GM08714 (cell line): ENCODE measurements around the gene ERG.

Source experiments
- H3K4me3 ChIP-seq: fragments of 200-500 bp; sonication (Bioruptor generic); 2 replicates; pipeline ENCODE4 v1.5.1; 2014; ENCODE audit warnings: mild to moderate bottlenecking, low read length, inconsistent platforms
- ZNF274 ChIP-seq: IDR thresholded peaks from 2 replicates; pipeline ENCODE4 v1.6.1; 2012; ENCODE audit warnings: mild to moderate bottlenecking, low read depth, low read length

The ERG gene

GRCh38 chr21:38361324-38361723 lies 137.0 kb downstream of the ERG start:
- TF ChIP-seq ZNF274 = no peak
- H3K4me3 ChIP-seq = no peak overlapping the region

- TF ChIP-seq ZNF274 = no peak
- H3K4me3 ChIP-seq = no peak overlapping the region
Measured at GRCh38 chr21:38359835-38360234, 138.4 kb downstream of the ERG start.

- no peak overlapping the region for H3K4me3 ChIP-seq
- no peak for TF ChIP-seq ZNF274
Measured at GRCh38 chr21:38359090-38359489, 139.2 kb downstream of the ERG start.

- TF ChIP-seq ZNF274 = no peak
- H3K4me3 ChIP-seq = no peak overlapping the region
Measured at GRCh38 chr21:38358666-38359065, 139.6 kb downstream of the ERG start.

DNA sequence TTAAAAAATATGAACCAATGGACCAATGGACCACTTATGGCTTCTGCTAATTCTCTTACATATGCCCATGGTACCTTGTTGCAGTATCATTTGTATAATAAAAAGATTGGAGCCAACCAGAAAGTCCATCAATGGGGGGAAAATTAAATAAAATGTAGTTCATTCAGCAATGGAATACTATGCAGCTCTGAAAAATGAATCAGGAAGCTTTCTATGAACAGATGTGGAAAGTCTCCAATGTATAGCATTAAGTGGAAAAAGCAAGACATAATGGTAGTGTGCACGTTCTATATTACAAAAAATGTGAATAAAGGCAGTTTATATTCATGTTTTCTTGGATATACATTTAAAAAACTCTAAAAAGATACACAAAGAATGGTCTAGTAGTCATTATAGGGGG lies 140.2 kb downstream of the ERG start:
- TF ChIP-seq ZNF274 = no peak
- H3K4me3 ChIP-seq = no peak overlapping the region

- TF ChIP-seq ZNF274 = no peak
- no peak overlapping the region for H3K4me3 ChIP-seq
Measured at GRCh38 chr21:38356883-38357625, 141.2 kb downstream of the ERG start.

DNA sequence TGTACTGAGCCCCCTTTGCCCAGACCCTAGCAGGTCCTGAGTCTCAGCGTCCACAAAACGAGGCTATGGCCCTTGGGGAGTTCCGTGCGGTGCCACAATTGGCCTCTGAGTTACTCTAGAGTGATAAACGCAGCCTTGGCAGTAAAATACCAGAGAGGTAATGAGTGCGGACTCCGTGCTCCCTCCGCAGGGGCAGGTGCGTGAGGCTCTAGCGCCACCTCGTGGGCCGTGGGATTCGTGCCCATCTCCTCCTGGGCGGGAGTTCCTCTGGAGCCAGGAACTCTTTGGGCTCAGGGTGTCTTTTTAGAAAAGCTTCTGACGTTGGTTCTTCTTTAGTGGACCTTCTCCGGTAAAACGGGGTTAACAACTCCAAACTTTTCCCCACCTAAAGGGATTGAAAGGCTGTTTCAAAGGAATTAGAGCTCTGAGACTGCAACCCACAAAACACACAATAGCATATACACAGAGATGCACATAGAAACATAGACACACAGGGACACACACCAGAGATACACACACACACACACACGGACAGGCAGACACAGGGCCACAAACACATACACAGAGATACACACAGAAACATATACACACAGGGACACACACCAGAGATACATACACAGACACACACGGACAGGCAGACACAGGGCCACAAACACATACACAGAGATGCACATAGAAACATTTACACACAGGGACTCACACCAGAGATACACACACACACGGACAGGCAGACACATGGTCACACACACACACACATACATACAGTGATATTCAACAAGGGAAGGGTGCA lies 142.1 kb downstream of the ERG start:
- H3K4me3 ChIP-seq = no peak overlapping the region
- TF ChIP-seq ZNF274 = no peak

GRCh38 chr21:38355353-38355752 lies 142.9 kb downstream of the ERG start:
- no peak overlapping the region for H3K4me3 ChIP-seq
- no peak for TF ChIP-seq ZNF274

- H3K4me3 ChIP-seq = no peak overlapping the region
- no peak for TF ChIP-seq ZNF274
Measured at GRCh38 chr21:38354746-38355145, 143.5 kb downstream of the ERG start.

- TF ChIP-seq ZNF274 = no peak
- H3K4me3 ChIP-seq = no peak overlapping the region
Measured at GRCh38 chr21:38354231-38354630, 144.0 kb downstream of the ERG start.

GRCh38 chr21:38352536-38353219 lies 145.6 kb downstream of the ERG start:
- no peak overlapping the region for H3K4me3 ChIP-seq
- no peak for TF ChIP-seq ZNF274

DNA sequence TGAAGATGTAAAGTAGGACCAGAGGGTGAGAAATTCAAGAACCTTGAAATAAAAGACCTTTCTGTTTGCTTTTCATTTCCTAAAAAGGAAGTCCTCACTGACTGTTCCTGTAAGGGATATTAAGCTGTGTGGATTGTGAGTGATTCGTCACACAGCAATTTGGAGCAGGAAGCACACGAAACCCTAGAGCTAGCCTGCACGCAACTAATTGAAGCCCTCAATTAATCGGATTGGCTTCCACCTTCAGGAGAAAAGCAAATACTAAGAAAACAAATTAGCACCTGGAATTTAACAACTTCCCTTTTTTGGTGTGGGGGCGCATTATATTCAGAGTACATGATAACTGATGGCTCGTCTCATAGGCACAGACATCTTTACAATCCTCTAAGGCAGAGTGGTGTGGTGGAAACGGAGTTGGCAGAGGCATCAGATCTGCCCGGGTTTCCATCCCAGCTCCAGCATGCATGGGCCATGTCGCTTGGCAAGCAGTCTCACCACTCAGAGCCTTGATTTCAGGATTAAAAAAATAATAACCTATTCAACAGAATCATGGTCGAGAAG lies 146.2 kb downstream of the ERG start:
- no peak overlapping the region for H3K4me3 ChIP-seq
- no peak for TF ChIP-seq ZNF274

DNA sequence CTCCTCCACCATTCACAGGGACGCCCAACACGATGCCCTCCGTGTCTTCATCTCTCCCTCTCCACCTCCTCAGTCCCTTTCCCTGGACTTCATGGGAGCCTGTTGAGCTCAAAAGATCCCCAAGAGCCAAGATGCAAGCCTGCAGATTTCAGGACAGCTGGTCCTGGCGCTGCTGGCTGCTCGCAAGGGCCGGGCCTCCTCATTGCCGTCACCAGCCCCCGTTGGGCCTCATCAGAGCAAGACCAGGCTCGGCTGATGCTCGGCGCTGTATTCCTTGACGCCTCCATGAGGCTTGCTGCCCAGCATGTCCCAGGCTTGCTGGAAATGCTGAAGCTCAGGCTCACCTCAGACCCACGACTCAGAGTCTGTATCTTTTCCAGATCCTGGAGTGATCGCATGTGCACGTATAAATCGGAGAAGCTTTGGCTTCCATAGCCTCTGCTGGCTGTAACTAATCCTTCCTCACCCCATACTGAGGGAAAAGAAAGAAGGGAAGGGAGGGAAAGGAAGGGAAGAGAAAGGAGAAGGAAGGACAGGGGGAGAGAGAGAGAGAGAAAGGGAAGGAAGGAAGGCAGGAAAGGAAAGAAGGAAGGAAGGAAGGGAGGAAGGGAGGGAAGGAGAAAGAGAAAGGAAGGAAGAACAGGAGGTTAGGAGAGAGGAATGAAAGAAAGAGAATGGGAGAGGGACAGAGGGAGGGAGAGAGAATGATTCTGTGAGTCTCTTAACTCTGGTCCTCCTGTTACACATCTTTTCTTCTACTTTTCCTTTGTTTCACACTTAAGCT lies 146.9 kb downstream of the ERG start:
- no peak overlapping the region for H3K4me3 ChIP-seq
- TF ChIP-seq ZNF274 = no peak

- no peak for TF ChIP-seq ZNF274
Measured at GRCh38 chr21:38350684-38351083, 147.6 kb downstream of the ERG start.

More at GRCh38 chr21:38350684-38351083, 147.6 kb downstream of the ERG start:
- H3K4me3 ChIP-seq = no peak overlapping the region
